Right forelimb (tissue), 1 donor: ENCODE measurements around the gene ELMOD1.
A peak's percentile ranks its signal among the peaks of the same experiment; 100 is the strongest.

ENCODE experiments used
- DNase-seq: peaks from one replicate; pipeline ENCODE4 v3.0.0-alpha.2; 2018

Gene ELMOD1

DNA sequence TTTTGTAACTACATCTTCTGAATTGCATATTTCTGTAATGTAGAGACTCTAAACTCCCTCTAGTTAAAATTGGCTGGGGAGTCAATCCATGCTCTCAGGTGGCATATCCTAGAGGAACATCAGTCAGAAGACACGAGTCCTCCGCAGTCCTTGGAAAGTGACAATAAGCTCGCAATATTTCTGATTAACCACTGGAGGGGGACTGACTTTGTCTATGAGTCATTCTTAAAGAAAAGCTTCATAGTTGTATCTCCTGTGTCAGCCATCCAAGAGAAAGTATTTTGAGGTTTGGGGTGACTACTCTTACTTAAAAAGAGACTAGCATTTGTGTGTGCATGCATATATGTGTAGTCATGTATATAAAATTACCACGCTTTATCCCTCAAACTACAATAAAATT is 60.7 kb downstream of the ELMOD1 start:
- DNase-seq = no peak

DNA sequence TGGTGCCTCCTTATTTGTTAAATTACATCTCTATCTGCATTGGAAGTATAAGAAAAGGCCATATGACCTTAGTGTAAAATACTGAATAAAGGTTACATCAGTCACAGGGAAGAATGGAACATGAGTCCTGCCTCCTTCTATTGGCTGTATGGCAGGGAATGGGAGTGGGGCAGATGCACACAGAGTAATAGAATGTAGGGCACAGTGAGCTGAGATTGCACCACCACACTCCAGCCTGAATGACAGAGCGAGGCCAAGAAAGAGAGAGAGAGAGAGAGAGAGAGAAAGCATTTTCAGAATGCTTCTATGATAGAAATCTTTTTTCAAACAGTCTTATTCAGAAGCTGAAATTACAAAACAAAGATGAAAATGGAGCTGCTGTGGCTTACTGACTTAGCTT is 62.1 kb downstream of the ELMOD1 start:
- DNase-seq = no peak

GRCh38 chr11:107655602-107656001 is 64.7 kb downstream of the ELMOD1 start:
- no peak for DNase-seq

GRCh38 chr11:107659310-107659709 is 68.4 kb downstream of the ELMOD1 start:
- DNase-seq = no peak

DNA sequence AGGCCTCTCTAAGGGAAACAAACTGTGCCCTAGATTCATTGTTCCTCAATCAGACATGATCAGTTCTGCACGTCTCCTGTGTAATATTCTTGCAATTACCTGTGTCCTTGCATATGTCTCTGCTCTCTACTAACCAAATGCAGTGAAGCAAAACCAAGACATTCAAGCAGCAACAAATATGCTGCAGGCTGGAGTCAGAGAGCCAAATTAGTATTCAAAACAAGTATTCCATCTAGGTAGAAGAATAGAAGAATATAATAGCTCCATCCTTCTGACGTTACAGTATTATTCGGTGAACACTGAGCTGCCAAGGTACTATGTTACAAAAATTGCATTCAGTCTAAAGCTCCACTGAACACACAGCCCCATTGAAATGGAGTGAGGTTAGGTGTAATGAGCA is 69.1 kb downstream of the ELMOD1 start:
- DNase-seq = no peak

- no peak for DNase-seq
Observed at GRCh38 chr11:107661656-107662055, 70.7 kb downstream of the ELMOD1 start.

- DNase-seq = peak; percentile 60
Observed at GRCh38 chr11:107665018-107665417, 74.1 kb downstream of the ELMOD1 start.

- no peak for DNase-seq
Observed at GRCh38 chr11:107666911-107667613, 76.1 kb downstream of the ELMOD1 start.

- DNase-seq = no peak
Observed at GRCh38 chr11:107669191-107669740, 78.3 kb downstream of the ELMOD1 start.

- DNase-seq = no peak
Observed at GRCh38 chr11:107669893-107670601, 79.1 kb downstream of the ELMOD1 start.

DNA sequence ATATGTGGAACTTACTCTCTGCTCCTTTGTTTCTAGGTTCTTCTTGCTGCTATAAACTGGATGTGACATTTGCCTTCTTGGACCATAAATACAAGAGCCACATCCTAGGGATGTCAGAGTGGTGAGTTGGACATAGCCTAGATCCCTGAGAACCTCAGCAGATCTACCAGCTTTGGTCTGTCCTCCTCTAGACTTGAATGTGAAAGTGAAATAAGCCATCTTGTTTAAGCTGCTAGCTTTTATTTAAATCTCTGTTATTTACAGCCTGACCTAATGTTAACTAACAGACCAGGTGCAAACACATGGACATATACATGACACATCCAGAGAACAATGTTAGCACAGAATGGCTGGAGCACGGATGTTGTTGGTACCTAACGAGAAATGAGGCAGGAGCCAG is 85.0 kb downstream of the ELMOD1 start:
- DNase-seq = no peak

- DNase-seq = no peak
Observed at GRCh38 chr11:107676336-107677057, 85.5 kb downstream of the ELMOD1 start.

DNA sequence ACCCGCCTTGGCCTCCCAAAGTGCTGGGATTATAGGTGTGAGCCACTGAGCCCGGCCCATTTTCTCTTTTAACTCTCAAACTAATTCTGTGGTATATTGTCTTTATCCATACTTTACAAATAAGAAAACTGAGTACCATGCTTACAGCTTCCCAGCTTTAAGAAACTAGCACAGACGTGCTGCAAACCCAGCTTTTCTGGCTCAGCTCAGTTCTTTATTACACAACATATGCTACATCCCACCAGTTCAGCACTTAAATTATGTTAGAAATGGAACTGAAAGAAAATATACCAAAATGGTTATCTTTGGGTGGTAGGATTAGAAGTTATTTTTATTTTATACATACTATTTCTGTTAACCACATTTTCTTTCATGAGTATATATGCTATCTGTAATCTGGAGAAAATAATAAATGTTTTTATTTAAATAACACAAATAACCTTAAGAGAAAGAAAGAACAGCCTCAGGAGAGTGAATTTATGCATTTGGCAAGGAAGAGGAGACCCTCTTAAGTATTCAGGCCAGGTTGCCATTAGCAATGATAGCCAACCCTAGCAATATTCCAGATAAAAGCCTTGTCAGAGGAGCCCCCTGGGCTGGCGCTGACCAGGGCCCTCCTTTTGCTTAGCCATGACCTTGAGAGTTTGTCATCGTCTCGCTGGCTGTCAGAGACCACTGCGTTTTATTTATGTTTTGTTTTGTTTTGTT is 87.1 kb downstream of the ELMOD1 start:
- DNase-seq = no peak

GRCh38 chr11:107678632-107678971 is 87.7 kb downstream of the ELMOD1 start:
- no peak for DNase-seq

GRCh38 chr11:107679255-107680024 is 88.5 kb downstream of the ELMOD1 start:
- DNase-seq = no peak

DNA sequence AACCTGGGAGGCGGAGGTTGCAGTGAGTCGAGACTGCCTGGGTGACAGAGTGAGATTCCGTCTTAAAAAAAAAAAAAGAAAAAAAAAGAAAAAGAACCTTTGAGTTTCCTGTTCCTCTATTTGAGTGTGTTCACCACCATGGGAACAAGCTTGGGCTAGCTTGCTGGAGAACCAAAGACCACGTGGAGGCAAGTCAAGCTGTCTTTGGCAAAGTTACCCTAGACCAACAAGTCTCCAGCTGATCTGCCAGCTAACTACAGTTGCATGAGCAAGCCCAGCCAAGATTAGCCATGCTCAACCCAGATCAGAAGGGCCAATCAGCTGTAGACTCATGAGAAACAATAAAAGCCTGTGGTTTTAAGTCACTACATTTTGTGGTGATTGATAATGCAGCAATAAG is 91.2 kb downstream of the ELMOD1 start:
- DNase-seq = no peak

- no peak for DNase-seq
Observed at GRCh38 chr11:107682572-107682971, 91.6 kb downstream of the ELMOD1 start.

GRCh38 chr11:107683061-107683460 is 92.1 kb downstream of the ELMOD1 start:
- DNase-seq = no peak

- no peak for DNase-seq
Observed at GRCh38 chr11:107683807-107684206, 92.9 kb downstream of the ELMOD1 start.

DNA sequence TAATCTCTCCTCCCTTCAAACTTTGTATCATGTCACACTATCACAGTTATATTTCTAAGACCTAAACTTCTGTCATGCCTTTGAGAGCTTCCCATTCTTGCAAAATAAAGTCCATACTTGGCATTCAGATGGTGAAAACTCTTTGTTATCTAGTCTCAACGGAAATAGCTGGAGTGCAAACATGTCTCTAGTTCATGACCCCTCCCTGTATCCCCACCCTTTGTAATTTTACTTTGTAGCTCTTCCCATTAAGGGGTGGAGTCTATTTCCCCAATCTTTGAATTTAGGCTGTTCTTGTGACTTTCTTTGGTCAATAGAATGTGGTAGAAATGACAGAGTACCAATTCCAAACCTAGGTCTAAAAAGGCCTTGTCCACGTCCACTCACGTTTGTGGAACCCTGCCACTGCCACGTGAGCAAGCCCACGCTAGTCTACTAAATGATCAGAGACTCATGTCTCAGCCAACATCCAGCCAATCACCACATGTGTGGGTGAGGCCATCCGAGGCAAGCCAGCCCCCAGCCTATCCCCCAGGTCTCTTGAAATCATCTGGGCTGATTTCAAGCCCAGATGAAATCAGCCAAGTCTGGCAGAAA is 97.5 kb downstream of the ELMOD1 start:
- no peak for DNase-seq

DNA sequence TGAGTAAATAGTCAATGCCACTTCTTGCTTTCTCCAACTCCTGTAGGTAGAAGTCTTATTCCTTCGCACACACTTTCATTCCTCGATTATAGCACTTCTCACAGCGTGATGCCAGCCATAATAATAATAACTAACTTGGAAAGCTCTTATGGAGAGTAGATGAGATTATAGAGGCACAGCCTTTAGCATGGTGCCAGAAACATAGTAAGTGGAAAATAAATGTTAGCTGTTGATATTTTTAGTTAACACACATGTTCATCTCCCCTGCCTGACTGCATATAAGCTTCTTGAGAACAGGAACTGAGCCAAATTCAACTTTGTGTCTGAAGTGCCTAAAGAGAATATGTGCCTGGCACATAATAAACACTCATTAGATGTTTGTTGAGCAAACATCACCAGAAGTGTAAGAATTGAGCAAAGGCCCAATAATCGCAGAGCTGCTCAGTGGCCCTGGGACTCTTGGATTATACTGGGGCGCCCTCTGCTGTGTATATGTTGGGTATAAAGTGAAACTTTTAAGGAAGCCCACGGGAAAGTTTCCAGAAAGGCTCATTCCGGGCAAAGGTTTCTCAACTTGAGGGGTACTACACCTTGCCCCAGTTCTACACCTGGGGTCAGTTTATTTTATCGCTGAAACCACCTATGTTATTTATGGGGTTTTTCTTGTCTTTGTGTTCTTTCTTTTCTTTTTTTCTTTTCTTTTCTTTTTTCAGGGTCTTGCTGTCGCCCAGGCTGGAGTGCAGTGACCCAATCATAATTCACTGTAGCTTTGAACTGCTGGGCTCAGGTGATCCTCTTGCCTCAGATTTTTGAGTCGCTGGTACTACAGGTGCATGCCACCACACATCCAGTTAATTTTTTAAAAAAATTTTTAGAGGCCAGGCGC is 98.6 kb downstream of the ELMOD1 start:
- DNase-seq = peak; percentile 76
